ENCODE results near the gene NPFF.

The NPFF gene

GRCh38 chr12:53472056-53472582, 35.2 kb downstream of the NPFF start:
- no peak for DNase-seq

GRCh38 chr12:53468282-53468681, 39.0 kb downstream of the NPFF start:
- DNase-seq = no peak

GRCh38 chr12:53467880-53468279, 39.4 kb downstream of the NPFF start:
- no peak for DNase-seq

GRCh38 chr12:53467082-53467481, 40.2 kb downstream of the NPFF start:
- DNase-seq = no peak

- no peak for DNase-seq
Observed at GRCh38 chr12:53466640-53467039, 40.6 kb downstream of the NPFF start.

GRCh38 chr12:53465679-53466078, 41.6 kb downstream of the NPFF start:
- DNase-seq = no peak

GRCh38 chr12:53464685-53465418, 42.4 kb downstream of the NPFF start:
- no peak for DNase-seq

- DNase-seq = no peak
Observed at GRCh38 chr12:53463802-53464560, 43.3 kb downstream of the NPFF start.

- no peak for DNase-seq
Observed at GRCh38 chr12:53462935-53463334, 44.3 kb downstream of the NPFF start.

GRCh38 chr12:53461591-53461990, 45.7 kb downstream of the NPFF start:
- DNase-seq = no peak

- no peak for DNase-seq
Observed at GRCh38 chr12:53461059-53461458, 46.2 kb downstream of the NPFF start.

- no peak for DNase-seq
Observed at GRCh38 chr12:53459097-53459496, 48.2 kb downstream of the NPFF start.

All from activated gamma-delta T cell treated with Interleukin-2 at 50 U/mL for 16 hours (primary cell).